Suprapubic skin (tissue), 4 donors: ENCODE results near the gene SEMA6A.

Experiments used
- CTCF ChIP-seq, 2 donors: fragments of 200-600 bp in 1 of 2; fragments of 450-650 bp in 1 of 2; sonication (generic) in 1 of 2; IDR thresholded peaks; one replicate each; pipeline ENCODE4 v1.5.1; 2016 to 2019; ENCODE audit warnings: antibody characterized with exemption in 2 of 2, mild to moderate bottlenecking in 1 of 2, moderate library complexity in 1 of 2
- EP300 ChIP-seq: sonication (generic); formaldehyde crosslinking; IDR thresholded peaks from one replicate; pipeline ENCODE4 v1.6.1; 2017; ENCODE audit warnings: antibody characterized with exemption
- POLR2A ChIP-seq, 2 donors: fragments of 450-650 bp; IDR thresholded peaks; one replicate each; pipeline ENCODE4 v1.6.1; 2017; ENCODE audit warnings: antibody characterized with exemption in 2 of 2, mild to moderate bottlenecking in 2 of 2, moderate library complexity in 2 of 2
- POLR2AphosphoS5 ChIP-seq, 3 donors: sonication (generic); formaldehyde crosslinking; IDR thresholded peaks; one replicate each; pipeline ENCODE4 v1.6.1; 2017; ENCODE audit warnings: antibody characterized with exemption in 3 of 3

- TF ChIP-seq CTCF (IDR thresholded peaks at IDR 0.05), result no peak
- no peak for TF ChIP-seq POLR2A (IDR thresholded peaks at IDR 0.05)
- TF ChIP-seq POLR2AphosphoS5 (IDR thresholded peaks at IDR 0.05), result no peak
- no peak for TF ChIP-seq EP300
Observed at GRCh38 chr5:116442931-116443551, 131.6 kb downstream of the SEMA6A start.
